GM23338 (cell line): Measurements from ENCODE around the gene FARP1.

Source experiments
- CREB1 ChIP-seq: fragments of 250-450 bp; sonication (Bioruptor Pico); IDR thresholded peaks from 2 replicates; pipeline ENCODE4 v1.5.0; 2020; ENCODE audit warnings: low read depth, mild to moderate bottlenecking, moderate library complexity
- EZH2 ChIP-seq: fragments of 200-600 bp; sonication (generic); IDR thresholded peaks from one replicate; pipeline ENCODE4 v1.8.0; 2017; ENCODE audit warnings: antibody characterized with exemption, mild to moderate bottlenecking, low read depth; ENCODE audit not compliant: unreplicated experiment
- JUNB ChIP-seq: IDR thresholded peaks from one replicate; pipeline ENCODE4 v1.6.1; 2016; ENCODE audit warnings: antibody characterized with exemption; ENCODE audit not compliant: unreplicated experiment
- POLR2AphosphoS5 ChIP-seq: IDR thresholded peaks from 2 replicates; pipeline ENCODE4 v1.6.1; 2016; ENCODE audit warnings: antibody characterized with exemption, low read depth
- TF ChIP-seq, protein P1 (sequence below), 2 experiments: fragments of 200-600 bp in 1 of 2; sonication (generic) in 1 of 2; conservative IDR thresholded peaks; 2 replicates each; pipeline versions ENCODE4 v1.5.1 to v1.6.1; 2016 to 2017; ENCODE audit warnings: antibody characterized with exemption in 2 of 2, low read depth in 2 of 2, mild to moderate bottlenecking in 2 of 2, moderate library complexity in 1 of 2

- TF ChIP-seq, protein P1, sequence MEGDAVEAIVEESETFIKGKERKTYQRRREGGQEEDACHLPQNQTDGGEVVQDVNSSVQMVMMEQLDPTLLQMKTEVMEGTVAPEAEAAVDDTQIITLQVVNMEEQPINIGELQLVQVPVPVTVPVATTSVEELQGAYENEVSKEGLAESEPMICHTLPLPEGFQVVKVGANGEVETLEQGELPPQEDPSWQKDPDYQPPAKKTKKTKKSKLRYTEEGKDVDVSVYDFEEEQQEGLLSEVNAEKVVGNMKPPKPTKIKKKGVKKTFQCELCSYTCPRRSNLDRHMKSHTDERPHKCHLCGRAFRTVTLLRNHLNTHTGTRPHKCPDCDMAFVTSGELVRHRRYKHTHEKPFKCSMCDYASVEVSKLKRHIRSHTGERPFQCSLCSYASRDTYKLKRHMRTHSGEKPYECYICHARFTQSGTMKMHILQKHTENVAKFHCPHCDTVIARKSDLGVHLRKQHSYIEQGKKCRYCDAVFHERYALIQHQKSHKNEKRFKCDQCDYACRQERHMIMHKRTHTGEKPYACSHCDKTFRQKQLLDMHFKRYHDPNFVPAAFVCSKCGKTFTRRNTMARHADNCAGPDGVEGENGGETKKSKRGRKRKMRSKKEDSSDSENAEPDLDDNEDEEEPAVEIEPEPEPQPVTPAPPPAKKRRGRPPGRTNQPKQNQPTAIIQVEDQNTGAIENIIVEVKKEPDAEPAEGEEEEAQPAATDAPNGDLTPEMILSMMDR (conservative IDR thresholded peaks at IDR 0.05; ENCODE audit: low read depth in 2 of 2): no peak
- TF ChIP-seq POLR2AphosphoS5 (no peak), EZH2 (no peak), CREB1 (CRISPR knock-in tag) (no peak), JUNB (no peak)
Measured at GRCh38 chr13:98301721-98302120, 158.8 kb downstream of the FARP1 start.
